Transverse colon (tissue), 4 donors: ENCODE data around the gene NOLC1.

Experiments used
- CTCF ChIP-seq, 5 experiments: fragments of 200-600 bp in 3 of 5; fragments of 450-650 bp in 2 of 5; sonication (generic) in 3 of 5; IDR thresholded peaks; 1 replicate in 2 of 5; 2 replicates in 3 of 5; pipeline ENCODE4 v1.5.1; 2016 to 2017; ENCODE audit warnings: antibody characterized with exemption in 5 of 5, inconsistent platforms in 3 of 5, mild to moderate bottlenecking in 2 of 5, moderate library complexity in 1 of 5
- EP300 ChIP-seq: sonication (generic); formaldehyde crosslinking; IDR thresholded peaks from one replicate; pipeline ENCODE4 v1.6.1; 2017; ENCODE audit warnings: antibody characterized with exemption, low read depth
- POLR2A ChIP-seq: fragments of 450-650 bp; IDR thresholded peaks from one replicate; pipeline ENCODE4 v1.6.1; 2016; ENCODE audit warnings: antibody characterized with exemption, mild to moderate bottlenecking, moderate library complexity
- POLR2AphosphoS5 ChIP-seq, 3 donors: sonication (generic); formaldehyde crosslinking; IDR thresholded peaks; one replicate each; pipeline ENCODE4 v1.6.1; 2016; ENCODE audit warnings: antibody characterized with exemption in 3 of 3

- TF ChIP-seq CTCF (IDR thresholded peaks at IDR 0.05) (no peak), POLR2A (no peak), EP300 (no peak), POLR2AphosphoS5 (IDR thresholded peaks at IDR 0.05) (no peak)
These were observed 29.0 kb upstream of the NOLC1 start for GRCh38 chr10:102123223-102123622.
